ENCODE results near the gene CIDEA.

GRCh38 chr18:12288403-12288755 is 34.2 kb downstream of the CIDEA start:
- TF ChIP-seq CTCF (IDR thresholded peaks at IDR 0.05; ENCODE audit: insufficient read depth, low read length, poor library complexity, severe bottlenecking) (no peak), EZH2phosphoT487 (conservative IDR thresholded peaks at IDR 0.05; ENCODE audit: low read length) (no peak)

All from SU-DHL-6 (cell line).